K562 (cell line): ENCODE measurements around the gene CCNL1. TPM values are rescaled to one million over a fixed set of nuclear protein-coding genes. Genes with fewer than 3 reads are reported as not detected.

ENCODE experiments used
- ATAC-seq: fragments of 200-7000 bp; cut with Tn5 transposase; 3 replicates; pipeline ENCODE4 v1.9.1; 2020; ENCODE audit warnings: moderate library complexity
- BruUV-seq: library from RNA; stranded (reverse); fragments of 400-500 nt; replicated peaks from 2 replicates; lab custom pipeline; 2021; lab: Mats Ljungman, UMichigan
- CTCF ChIA-PET: fragments of 300-600 bp; formaldehyde crosslinking; extraction: SDS; loops from one replicate; lab custom pipeline; 2021; ENCODE audit warnings: low intra/inter-chr PET ratio; lab: Yijun Ruan, JAX
- POLR2A ChIA-PET: fragments of 300-600, 350-650 bp; sonication (Branson Sonifier 250); formaldehyde crosslinking; extraction: SDS; loops from one replicate; lab custom pipeline; 2021; ENCODE audit warnings: antibody characterized with exemption, inconsistent platforms; lab: Yijun Ruan, JAX
- DNase-seq, 4 experiments: peaks; one replicate each; pipeline versions ENCODE4 v3.0.0 to v3.0.0-alpha.2; 2011 to 2018; ENCODE audit warnings: low spot score in 3 of 4, mixed read lengths in 3 of 4; ENCODE audit errors: extremely low read depth in 1 of 4
- FAIRE-seq: peaks from 2 replicates; lab custom pipeline; 2011; peaks lifted over from hg19 to GRCh38; lab: Jason Lieb, UNC
- H2AFZ ChIP-seq: 2 replicates; pipeline ENCODE4 v1.6.0; 2011; ENCODE audit warnings: low read depth, low read length, control low read depth, inconsistent platforms
- H3K27ac ChIP-seq: fragments of 200-600 bp; 3 replicates; pipeline ENCODE4 v1.8.0; 2011; ENCODE audit warnings: low read depth, mild to moderate bottlenecking, control low read depth, inconsistent platforms, low read length, moderate library complexity, mixed read lengths; ENCODE audit errors: extremely low read depth
- H3K27me3 ChIP-seq, 2 experiments: fragments of 300-600 bp in 1 of 2; 2 replicates in 1 of 2; 3 replicates in 1 of 2; pipeline versions ENCODE4 v1.6.0 to v1.8.0; 2011; ENCODE audit warnings: inconsistent platforms in 2 of 2, low read length in 2 of 2, mild to moderate bottlenecking in 1 of 2, mixed read lengths in 1 of 2, moderate library complexity in 1 of 2; ENCODE audit not compliant: control insufficient read depth in 2 of 2, insufficient read depth in 2 of 2
- H3K36me3 ChIP-seq: fragments of 300-600 bp; 3 replicates; pipeline ENCODE4 v1.8.0; 2011; ENCODE audit warnings: mild to moderate bottlenecking, low read length, inconsistent platforms; ENCODE audit not compliant: control insufficient read depth, insufficient read depth
- H3K4me1 ChIP-seq, 2 experiments: fragments of 200-600 bp in 1 of 2; replicated peaks in 1 of 2; 2 replicates in 1 of 2; 3 replicates in 1 of 2; pipeline versions ENCODE4 v1.5.1 to v1.8.0; 2011; ENCODE audit warnings: inconsistent platforms in 2 of 2, low read length in 2 of 2, mild to moderate bottlenecking in 1 of 2, mixed read lengths in 1 of 2, moderate library complexity in 1 of 2; ENCODE audit not compliant: control insufficient read depth in 2 of 2, insufficient read depth in 2 of 2
- H3K4me2 ChIP-seq: 2 replicates; pipeline ENCODE4 v1.6.1; 2011; ENCODE audit warnings: low read length, control low read depth, inconsistent platforms, mixed read lengths; ENCODE audit not compliant: insufficient read depth
- H3K4me3 ChIP-seq: fragments of 200-600 bp; sonication (generic), shearing (Covaris generic); 2 replicates; pipeline ENCODE4 v1.5.1; 2016; ENCODE audit warnings: control low read depth, inconsistent platforms
- H3K79me2 ChIP-seq: fragments of 200-600 bp; 3 replicates; pipeline ENCODE4 v1.8.0; 2011; ENCODE audit warnings: low read length, inconsistent platforms; ENCODE audit not compliant: control insufficient read depth, insufficient read depth
- H3K9ac ChIP-seq, 2 experiments: 2 replicates each; pipeline versions ENCODE4 v1.6.0 to v1.6.1; 2011; ENCODE audit warnings: low read depth in 2 of 2, low read length in 2 of 2, control low read depth in 1 of 2, inconsistent platforms in 1 of 2, mild to moderate bottlenecking in 1 of 2, mixed read lengths in 1 of 2; ENCODE audit not compliant: insufficient read depth in 1 of 2
- H3K9me1 ChIP-seq: one replicate; pipeline ENCODE4 v1.6.0; 2011; ENCODE audit warnings: inconsistent platforms, mild to moderate bottlenecking, low read length, moderate library complexity; ENCODE audit not compliant: control insufficient read depth, insufficient read depth
- H3K9me3 ChIP-seq: replicated peaks from 2 replicates; pipeline ENCODE4 v1.5.1; 2011; ENCODE audit warnings: low read depth, low read length, inconsistent platforms; ENCODE audit not compliant: control insufficient read depth, insufficient read depth
- H4K20me1 ChIP-seq: replicated peaks from 2 replicates; pipeline ENCODE4 v1.6.1; 2011; ENCODE audit warnings: low read length, inconsistent platforms, mixed read lengths; ENCODE audit not compliant: control insufficient read depth, insufficient read depth
- ETV5 ChIP-seq: sonication (generic); formaldehyde crosslinking; IDR thresholded peaks from 2 replicates; pipeline ENCODE4 v1.4.0; 2020; ENCODE audit warnings: low read depth, mild to moderate bottlenecking, missing genetic modification reagents
- GTF2E2 ChIP-seq: fragments of 200-800 bp; sonication (Bioruptor generic); IDR thresholded peaks from 2 replicates; pipeline ENCODE4 v1.6.1; 2016; ENCODE audit warnings: missing genetic modification characterization, missing compliant biosample characterization
- HLTF ChIP-seq: fragments of 450-650 bp; IDR thresholded peaks from 2 replicates; pipeline ENCODE4 v1.6.1; 2016
- KAT8 ChIP-seq: fragments of 450-650 bp; IDR thresholded peaks from 2 replicates; pipeline ENCODE4 v1.6.1; 2016; ENCODE audit warnings: low read depth, mild to moderate bottlenecking
- LEF1 ChIP-seq: fragments of 450-650 bp; IDR thresholded peaks from 2 replicates; pipeline ENCODE4 v1.6.1; 2016; ENCODE audit warnings: mild to moderate bottlenecking
- MEF2A ChIP-seq: IDR thresholded peaks from 2 replicates; pipeline ENCODE4 v1.6.1; 2011; ENCODE audit warnings: low read depth, mild to moderate bottlenecking, low read length, moderate library complexity; ENCODE audit not compliant: control insufficient read depth
- PBX2 ChIP-seq, 2 experiments: IDR thresholded peaks in 1 of 2; conservative IDR thresholded peaks in 1 of 2; 2 replicates each; pipeline ENCODE4 v1.6.1; 2016; ENCODE audit warnings: low read depth in 2 of 2, mild to moderate bottlenecking in 1 of 2, missing compliant biosample characterization in 1 of 2, missing genetic modification characterization in 1 of 2, moderate library complexity in 1 of 2
- SREBF1 ChIP-seq: fragments of 150-350 bp; IDR thresholded peaks from 2 replicates; pipeline ENCODE4 v1.6.1; 2014; ENCODE audit warnings: antibody characterized with exemption, low read depth, low read length, borderline replicate concordance
- SRSF3 ChIP-seq: fragments of 200-400 bp; formaldehyde crosslinking; IDR thresholded peaks from 2 replicates; pipeline ENCODE4 v1.6.1; 2016; ENCODE audit warnings: mild to moderate bottlenecking, low read length, moderate library complexity; ENCODE audit not compliant: insufficient read depth
- ZBTB11 ChIP-seq, 3 experiments: fragments of 200-800 bp in 1 of 3; fragments of 250-450 bp in 1 of 3; fragments of 450-650 bp in 1 of 3; sonication (Bioruptor Pico) in 1 of 3; sonication (Bioruptor generic) in 1 of 3; formaldehyde crosslinking in 1 of 3; IDR thresholded peaks; 2 replicates each; pipeline versions ENCODE4 v1.6.1 to v1.8.0; 2016 to 2022; ENCODE audit warnings: mild to moderate bottlenecking in 2 of 3, missing genetic modification characterization in 2 of 3, missing compliant biosample characterization in 1 of 3, moderate library complexity in 1 of 3
- ZNF174 ChIP-seq: fragments of 250-450 bp; sonication (Bioruptor Pico); IDR thresholded peaks from 2 replicates; pipeline ENCODE4 v1.4.0; 2020; ENCODE audit warnings: mild to moderate bottlenecking
- WGBS: fragments of 100-300 bp; shearing (Covaris generic); methylation state at CpG from one replicate; pipeline ENCODE4 v1.1.6; 2016; ENCODE audit warnings: low coverage, mixed read lengths; ENCODE audit not compliant: insufficient coverage; ENCODE audit errors: missing lambda C conversion rate; 5-methylcytosine and 5-hydroxymethylcytosine counted together
- in situ Hi-C: fragments of 300-500 bp; cut with MboI; formaldehyde crosslinking; loops from 4 replicates; pipeline ENCODE4 v1.15.0; 2018; ENCODE audit warnings: inconsistent platforms, mixed read lengths
- intact Hi-C: fragments of 100-400 bp; cut with micrococcal nuclease; formaldehyde crosslinking; loops from 2 replicates; pipeline ENCODE4 v1.14.2; 2022
- polyA plus RNA-seq, 8 experiments: library from polyadenylated mRNA; depleted of rRNA in 4 of 8; stranded (reverse) in 5 of 8; unstranded in 3 of 8; fragments of >200 nt; fragmentation: Nextera tagmentation in 2 of 8; fragmentation: Illumina TruSeq in 1 of 8; extraction: Ambion mirVana in 2 of 8; extraction: Trizol in 1 of 8; gene quantifications; 2 replicates each; pipeline versions ENCODE4 v1.2.1 to v1.2.3, GENCODE V29; 2011 to 2014; ENCODE audit warnings: inconsistent platforms in 1 of 8, missing spikeins in 1 of 8
- total RNA-seq, 7 experiments: library from RNA; depleted of rRNA in 6 of 7; stranded (reverse); fragments of >200 nt in 6 of 7; fragmentation: Illumina TruSeq in 2 of 7; extraction: Trizol in 2 of 7; gene quantifications; 2 replicates each; pipeline versions ENCODE4 v1.2.1 to v1.2.3, GENCODE V29; 2011 to 2021; ENCODE audit warnings: low replicate concordance in 1 of 7
- TF ChIP-seq, protein P1 (sequence below): fragments of 450-650 bp; IDR thresholded peaks from 2 replicates; pipeline ENCODE4 v1.6.1; 2016

Gene CCNL1
- total and polyA plus RNA-seq, 9 of the 15 experiments (the other 6 are each of a cell fraction or from before 2014, with no cell fraction given) = 16.1 to 186 (median 132) TPM

GRCh38 chr3:157127268-157127667, 32.7 kb downstream of the CCNL1 start (continued):
- no peak for TF ChIP-seq SRSF3
- no peak for TF ChIP-seq ZNF174 (CRISPR knock-in tag)
- no peak for TF ChIP-seq ZBTB11 (CRISPR knock-in tag; IDR thresholded peaks at IDR 0.05)
- TF ChIP-seq KAT8 = no peak
- no peak for TF ChIP-seq MEF2A
- no peak for TF ChIP-seq GTF2E2

DNA sequence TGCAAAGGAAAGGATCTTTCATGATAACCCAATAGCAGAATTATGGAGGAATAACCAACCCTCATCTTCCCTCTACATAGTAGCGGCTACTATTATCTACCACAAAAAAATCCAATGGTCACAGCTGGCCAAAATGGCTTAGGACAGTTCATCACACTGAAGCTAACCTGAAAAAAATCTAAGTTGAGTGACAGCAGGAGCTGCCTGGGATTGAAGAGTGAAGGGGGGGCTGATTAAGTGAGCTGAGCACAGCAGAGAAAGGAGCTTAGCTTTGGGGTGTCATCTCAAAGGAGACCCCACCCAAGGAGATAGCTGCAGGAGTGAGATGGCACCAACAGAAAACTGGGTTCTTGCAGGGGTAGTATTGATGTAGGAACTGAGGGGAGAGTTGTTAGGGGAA, 33.6 kb downstream of the CCNL1 start:
- Histone ChIP-seq H3K79me2 (no peaks in the 10 kb centered on the region), H2AFZ (no peak overlapping the region), H3K9ac (peak overlapping the region in 1 of 2 experiments; percentile 46; a peak in 1 of 4 replicates), H3K27me3 (no peaks in the 10 kb centered on the region), H4K20me1 (no peaks in the 10 kb centered on the region), H3K4me1 (peaks cover 25 to 58% of the 10 kb centered on the region in 2 experiments), H3K27ac (no peak overlapping the region), H3K9me1 (no peaks in the 10 kb centered on the region), H3K9me3 (no peaks in the 10 kb centered on the region), H3K4me3 (no peak overlapping the region), H3K4me2 (no peak overlapping the region), H3K36me3 (no peaks in the 10 kb centered on the region)
- no peak for TF ChIP-seq LEF1
- TF ChIP-seq PBX2 (CRISPR knock-in tag; IDR thresholded peaks at IDR 0.05; ENCODE audit: low read depth) = no peak
- 0 out of 2 replicates have a peak, but pooled peaks have one; percentile 26 for TF ChIP-seq PBX2 (tag; conservative IDR thresholded peaks at IDR 0.05; ENCODE audit: low read depth)
- TF ChIP-seq HLTF = no peak
- no peak for TF ChIP-seq ETV5 (CRISPR knock-in tag)
- no peak for TF ChIP-seq SREBF1
- TF ChIP-seq, protein P1, sequence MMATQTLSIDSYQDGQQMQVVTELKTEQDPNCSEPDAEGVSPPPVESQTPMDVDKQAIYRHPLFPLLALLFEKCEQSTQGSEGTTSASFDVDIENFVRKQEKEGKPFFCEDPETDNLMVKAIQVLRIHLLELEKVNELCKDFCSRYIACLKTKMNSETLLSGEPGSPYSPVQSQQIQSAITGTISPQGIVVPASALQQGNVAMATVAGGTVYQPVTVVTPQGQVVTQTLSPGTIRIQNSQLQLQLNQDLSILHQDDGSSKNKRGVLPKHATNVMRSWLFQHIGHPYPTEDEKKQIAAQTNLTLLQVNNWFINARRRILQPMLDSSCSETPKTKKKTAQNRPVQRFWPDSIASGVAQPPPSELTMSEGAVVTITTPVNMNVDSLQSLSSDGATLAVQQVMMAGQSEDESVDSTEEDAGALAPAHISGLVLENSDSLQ = peak; percentile 81
- ATAC-seq (no peak), DNase-seq (no peak), FAIRE-seq (no peak)
- ChIA-PET CTCF (no interaction called here), POLR2A (interaction anchor here (0.8 to 4.4 kb wide), 5 partner anchors 10 to 34 kb away, joined by 3 to 23 read pairs (median 3); no protein-coding TSS in a partner anchor)
- in situ Hi-C loops (loop anchor here (25.0 kb wide), 1 partner anchor 589 kb away; no protein-coding TSS in a partner anchor), intact Hi-C loops (no loop called here)
- BruUV-seq = no TSS peak
- 60% methylated on average over 1 of the region's 1 CpG for WGBS
